ENCODE results near the gene RNF31.

DNA sequence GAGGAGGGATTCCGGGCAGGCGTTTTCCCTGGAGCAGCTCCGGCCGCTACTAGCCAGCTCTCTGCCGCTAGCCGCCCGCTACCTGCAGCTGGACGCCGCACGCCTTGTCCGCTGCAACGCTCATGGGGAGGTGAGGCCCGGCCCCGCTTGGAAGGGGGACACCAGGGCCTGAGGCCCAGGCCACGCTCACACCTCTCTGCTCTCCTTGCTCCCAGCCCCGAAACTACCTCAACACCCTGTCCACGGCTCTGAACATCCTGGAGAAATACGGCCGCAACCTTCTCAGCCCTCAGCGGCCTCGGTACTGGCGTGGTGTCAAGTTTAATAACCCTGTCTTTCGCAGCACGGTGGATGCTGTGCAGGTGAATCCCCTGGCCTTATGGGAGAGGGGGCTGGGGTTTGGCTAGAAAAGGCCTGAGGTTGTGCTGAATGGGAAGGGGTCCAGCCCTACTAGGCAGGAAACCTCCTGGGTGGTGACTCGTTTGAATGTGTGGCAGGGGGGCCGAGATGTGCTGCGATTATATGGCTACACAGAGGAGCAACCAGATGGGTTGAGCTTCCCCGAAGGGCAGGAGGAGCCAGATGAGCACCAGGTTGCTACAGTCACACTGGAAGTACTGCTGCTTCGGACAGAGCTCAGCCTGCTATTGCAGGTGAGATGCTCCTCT is 597 bp downstream of the RNF31 start:
- no peak for TF ChIP-seq POLR2AphosphoS5 (IDR thresholded peaks at IDR 0.05)
- TF ChIP-seq, protein P1, sequence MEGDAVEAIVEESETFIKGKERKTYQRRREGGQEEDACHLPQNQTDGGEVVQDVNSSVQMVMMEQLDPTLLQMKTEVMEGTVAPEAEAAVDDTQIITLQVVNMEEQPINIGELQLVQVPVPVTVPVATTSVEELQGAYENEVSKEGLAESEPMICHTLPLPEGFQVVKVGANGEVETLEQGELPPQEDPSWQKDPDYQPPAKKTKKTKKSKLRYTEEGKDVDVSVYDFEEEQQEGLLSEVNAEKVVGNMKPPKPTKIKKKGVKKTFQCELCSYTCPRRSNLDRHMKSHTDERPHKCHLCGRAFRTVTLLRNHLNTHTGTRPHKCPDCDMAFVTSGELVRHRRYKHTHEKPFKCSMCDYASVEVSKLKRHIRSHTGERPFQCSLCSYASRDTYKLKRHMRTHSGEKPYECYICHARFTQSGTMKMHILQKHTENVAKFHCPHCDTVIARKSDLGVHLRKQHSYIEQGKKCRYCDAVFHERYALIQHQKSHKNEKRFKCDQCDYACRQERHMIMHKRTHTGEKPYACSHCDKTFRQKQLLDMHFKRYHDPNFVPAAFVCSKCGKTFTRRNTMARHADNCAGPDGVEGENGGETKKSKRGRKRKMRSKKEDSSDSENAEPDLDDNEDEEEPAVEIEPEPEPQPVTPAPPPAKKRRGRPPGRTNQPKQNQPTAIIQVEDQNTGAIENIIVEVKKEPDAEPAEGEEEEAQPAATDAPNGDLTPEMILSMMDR (IDR thresholded peaks at IDR 0.05): no peak
- TF ChIP-seq EP300 (IDR thresholded peaks at IDR 0.05): no peak

Measured in gastroesophageal sphincter (tissue), 3 donors.